ENCODE results near the gene SOX8. TPM values are rescaled to one million over a fixed set of nuclear protein-coding genes. Genes with fewer than 3 reads are reported as not detected.

SOX8 gene
- total and polyA plus RNA-seq, 2 experiments from 2014 or later = 5.7 to 26.2 TPM

DNA sequence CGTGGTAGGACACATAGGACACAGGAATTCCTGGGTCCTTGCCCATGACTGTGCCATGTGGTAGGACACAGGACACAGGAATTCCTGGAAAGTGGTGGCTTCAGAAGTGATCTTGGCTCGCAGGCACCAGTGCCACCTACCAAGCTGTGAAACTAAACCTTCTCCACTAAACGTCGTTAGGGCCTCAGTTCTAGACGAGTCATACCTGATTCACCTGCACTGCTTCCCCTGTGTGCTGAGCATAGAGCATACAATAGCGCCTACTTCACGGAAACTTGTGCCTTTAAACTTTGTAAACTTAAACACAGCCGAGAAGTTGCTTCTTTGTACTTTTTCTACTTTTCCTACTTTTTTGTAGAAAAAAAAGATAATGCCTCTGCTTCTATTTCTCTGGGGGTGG is 4.8 kb downstream of the SOX8 start:
- H3K27ac ChIP-seq (ENCODE audit: low read depth) = no peak overlapping the region
- Mint-ChIP-seq H3K4me1 (peaks cover 4% of the 10 kb centered on the region; the same call in 2 of the 3 replicates), H3K36me3 (ENCODE audit: low read depth) (peaks cover 3% of the 10 kb centered on the region; the same call in 1 of the 3 replicates), H3K9me3 (no peaks in the 10 kb centered on the region), H3K27ac (no peak overlapping the region), H3K4me3 (no peak overlapping the region), H3K27me3 (ENCODE audit: insufficient read depth, low read depth, poor library complexity) (peaks cover 9% of the 10 kb centered on the region)
- H4K20me1 ChIP-seq (replicated peaks; ENCODE audit: insufficient read depth) = no peaks in the 10 kb centered on the region; the same call in 1 of the 2 replicates
- no peaks in the 10 kb centered on the region for H3F3A ChIP-seq (replicated peaks; ENCODE audit: low read depth)
- H3K79me2 ChIP-seq (replicated peaks; ENCODE audit: insufficient read depth) = no peaks in the 10 kb centered on the region
- DNase-seq (ENCODE audit: low spot score) (no peak), ATAC-seq (no peak)
- H3K36me3 ChIP-seq (ENCODE audit: insufficient read depth) = no peaks in the 10 kb centered on the region
- H3K4me1 ChIP-seq (ENCODE audit: insufficient read depth) = no peaks in the 10 kb centered on the region
- no peak overlapping the region for H2AFZ ChIP-seq
- peaks cover 13% of the 10 kb centered on the region for H3K27me3 ChIP-seq (ENCODE audit: insufficient read depth)
- no peak overlapping the region for H3K4me3 ChIP-seq
- H3K4me2 ChIP-seq = no peak overlapping the region
- H3K9me2 ChIP-seq (ENCODE audit: insufficient read depth) = no peaks in the 10 kb centered on the region
- TF ChIP-seq EZH2 (IDR thresholded peaks at IDR 0.05; ENCODE audit: low read depth, unreplicated experiment) (no peak), REST (IDR thresholded peaks at IDR 0.05; ENCODE audit: unreplicated experiment) (no peak), ZNF114 (CRISPR knock-in tag; IDR thresholded peaks at IDR 0.05) (no peak), EZH2phosphoT487 (IDR thresholded peaks at IDR 0.05; ENCODE audit: unreplicated experiment) (no peak), CREB1 (CRISPR knock-in tag; IDR thresholded peaks at IDR 0.05; ENCODE audit: low read depth) (no peak), POLR2AphosphoS5 (IDR thresholded peaks at IDR 0.05; ENCODE audit: low read depth) (no peak), ZNF462 (CRISPR knock-in tag; IDR thresholded peaks at IDR 0.05) (no peak), CTCF (conservative IDR thresholded peaks at IDR 0.05; ENCODE audit: low read depth in 2 of 2) (no peak), NANOG (IDR thresholded peaks at IDR 0.05; ENCODE audit: borderline replicate concordance) (no peak), ZNF331 (CRISPR knock-in tag; IDR thresholded peaks at IDR 0.05; ENCODE audit: low read depth) (no peak), STAT1 (IDR thresholded peaks at IDR 0.05; ENCODE audit: unreplicated experiment) (no peak), JUNB (IDR thresholded peaks at IDR 0.05; ENCODE audit: unreplicated experiment) (no peak)
- TF ChIP-seq, protein P1, sequence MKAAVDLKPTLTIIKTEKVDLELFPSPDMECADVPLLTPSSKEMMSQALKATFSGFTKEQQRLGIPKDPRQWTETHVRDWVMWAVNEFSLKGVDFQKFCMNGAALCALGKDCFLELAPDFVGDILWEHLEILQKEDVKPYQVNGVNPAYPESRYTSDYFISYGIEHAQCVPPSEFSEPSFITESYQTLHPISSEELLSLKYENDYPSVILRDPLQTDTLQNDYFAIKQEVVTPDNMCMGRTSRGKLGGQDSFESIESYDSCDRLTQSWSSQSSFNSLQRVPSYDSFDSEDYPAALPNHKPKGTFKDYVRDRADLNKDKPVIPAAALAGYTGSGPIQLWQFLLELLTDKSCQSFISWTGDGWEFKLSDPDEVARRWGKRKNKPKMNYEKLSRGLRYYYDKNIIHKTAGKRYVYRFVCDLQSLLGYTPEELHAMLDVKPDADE (IDR thresholded peaks at IDR 0.05) = no peak
